H1 (cell line): ENCODE measurements around the gene STXBP5L.
"Not testable (repeated sequence)": the region's sequence is repeated elsewhere in the genome, so short reads cannot be mapped to it uniquely, and the experiment has no call there.

Experiments
- ATF3 ChIP-seq: IDR thresholded peaks from 2 replicates; pipeline ENCODE4 v1.6.1; 2011; ENCODE audit warnings: low read depth, mild to moderate bottlenecking, low read length; ENCODE audit not compliant: insufficient read depth
- CTCF ChIP-seq, 3 experiments: IDR thresholded peaks; 1 replicate in 2 of 3; 2 replicates in 1 of 3; pipeline versions ENCODE4 v1.5.1 to v1.6.1; 2011; ENCODE audit warnings: low read length in 3 of 3, mild to moderate bottlenecking in 3 of 3, inconsistent platforms in 2 of 3, low read depth in 1 of 3, moderate library complexity in 1 of 3; ENCODE audit not compliant: insufficient read depth in 1 of 3; ENCODE audit errors: control extremely low read depth in 1 of 3
- EZH2 ChIP-seq: fragments of 200-600 bp; sonication (generic); IDR thresholded peaks from 2 replicates; pipeline ENCODE4 v1.7.1; 2012; ENCODE audit warnings: low read depth, mild to moderate bottlenecking, moderate library complexity, low read length, inconsistent platforms; ENCODE audit not compliant: severe bottlenecking
- MAX ChIP-seq: IDR thresholded peaks from 2 replicates; pipeline ENCODE4 v1.6.1; 2012; ENCODE audit warnings: inconsistent platforms
- NRF1 ChIP-seq: IDR thresholded peaks from 2 replicates; pipeline ENCODE4 v1.6.1; 2011; ENCODE audit warnings: mild to moderate bottlenecking, low read depth, low read length, improper control_type of control experiment
- POLR2A ChIP-seq, 2 experiments: IDR thresholded peaks; 1 replicate in 1 of 2; 2 replicates in 1 of 2; pipeline ENCODE4 v1.6.1; 2011; ENCODE audit warnings: low read depth in 2 of 2, low read length in 2 of 2, mild to moderate bottlenecking in 2 of 2; ENCODE audit errors: control extremely low read depth in 1 of 2
- RAD21 ChIP-seq, 2 experiments: IDR thresholded peaks in 1 of 2; conservative IDR thresholded peaks in 1 of 2; 2 replicates each; pipeline ENCODE4 v1.6.1; 2011; ENCODE audit warnings: low read depth in 2 of 2, low read length in 2 of 2, improper control_type of control experiment in 1 of 2, inconsistent platforms in 1 of 2, mild to moderate bottlenecking in 1 of 2, moderate library complexity in 1 of 2
- TAF1 ChIP-seq: IDR thresholded peaks from 2 replicates; pipeline ENCODE4 v1.6.1; 2011; ENCODE audit warnings: mild to moderate bottlenecking, low read depth, low read length
- USF2 ChIP-seq: IDR thresholded peaks from 2 replicates; pipeline ENCODE4 v1.6.1; 2011; ENCODE audit warnings: low read length, improper control_type of control experiment

GRCh38 chr3:121111086-121111485, 203.1 kb downstream of the STXBP5L start:
- not testable (repeated sequence) for TF ChIP-seq CTCF (IDR thresholded peaks at IDR 0.05; ENCODE audit: control extremely low read depth in 1 of 3, insufficient read depth in 1 of 3, low read depth in 1 of 3, low read length in 3 of 3); NRF1; EZH2; ATF3; POLR2A (IDR thresholded peaks at IDR 0.05; ENCODE audit: control extremely low read depth in 1 of 2, low read depth in 2 of 2, low read length in 2 of 2); MAX; RAD21 (IDR thresholded peaks at IDR 0.05 in 1 of 2, conservative IDR thresholded peaks at IDR 0.05 in 1 of 2; ENCODE audit: low read depth in 2 of 2, low read length in 2 of 2); USF2; TAF1
